Neuronal stem cell (in vitro differentiated cells): ENCODE measurements around the gene HEYL.

Experiments
- DNase-seq: peaks from one replicate; pipeline ENCODE4 v3.0.0-alpha.2; 2013; ENCODE audit warnings: low spot score
- H2AFZ ChIP-seq: one replicate; pipeline ENCODE4 v1.6.1; 2013; ENCODE audit warnings: mild to moderate bottlenecking, low read length, inconsistent platforms
- H2AK5ac ChIP-seq: 2 replicates; pipeline ENCODE4 v1.6.1; 2013; ENCODE audit warnings: low read depth, mild to moderate bottlenecking, inconsistent platforms, low read length, moderate library complexity, mixed read lengths
- H2BK120ac ChIP-seq: 2 replicates; pipeline ENCODE4 v1.6.1; 2013; ENCODE audit warnings: low read depth, mild to moderate bottlenecking, inconsistent platforms, low read length, moderate library complexity, mixed read lengths
- H2BK12ac ChIP-seq: one replicate; pipeline ENCODE4 v1.6.1; 2013; ENCODE audit warnings: low read length, inconsistent platforms
- H2BK15ac ChIP-seq: 2 replicates; pipeline ENCODE4 v1.6.1; 2013; ENCODE audit warnings: mild to moderate bottlenecking, low read length, inconsistent platforms, mixed read lengths
- H2BK5ac ChIP-seq: one replicate; pipeline ENCODE4 v1.6.1; 2013; ENCODE audit warnings: inconsistent platforms, mild to moderate bottlenecking, low read length, moderate library complexity
- H3K14ac ChIP-seq: one replicate; pipeline ENCODE4 v1.6.1; 2013; ENCODE audit warnings: low read length, inconsistent platforms
- H3K18ac ChIP-seq: 2 replicates; pipeline ENCODE4 v1.6.1; 2013; ENCODE audit warnings: low read length, inconsistent platforms
- H3K23ac ChIP-seq: 2 replicates; pipeline ENCODE4 v1.6.1; 2013; ENCODE audit warnings: low read depth, mild to moderate bottlenecking, mixed read lengths, low read length, inconsistent platforms; ENCODE audit not compliant: poor library complexity
- H3K27ac ChIP-seq: replicated peaks from 3 replicates; pipeline ENCODE4 v1.5.1; 2013; ENCODE audit warnings: low read length, inconsistent platforms
- H3K27me3 ChIP-seq, 3 experiments: 2 replicates each; pipeline ENCODE4 v1.6.1; 2013; ENCODE audit warnings: low read length in 3 of 3, mild to moderate bottlenecking in 2 of 3, inconsistent platforms in 1 of 3, low read depth in 1 of 3, mixed read lengths in 1 of 3, moderate library complexity in 1 of 3; ENCODE audit not compliant: control insufficient read depth in 3 of 3, insufficient read depth in 3 of 3
- H3K36me3 ChIP-seq, 2 donors: replicated peaks in 1 of 2; 2 replicates each; pipeline ENCODE4 v1.6.1; 2013; ENCODE audit warnings: low read length in 2 of 2; ENCODE audit not compliant: control insufficient read depth in 2 of 2, insufficient read depth in 2 of 2
- H3K4ac ChIP-seq: 2 replicates; pipeline ENCODE4 v1.6.1; 2013; ENCODE audit warnings: inconsistent platforms, mild to moderate bottlenecking, low read length, moderate library complexity
- H3K4me1 ChIP-seq, 2 donors: 1 replicate in 1 of 2; 2 replicates in 1 of 2; pipeline ENCODE4 v1.6.1; 2013; ENCODE audit warnings: low read length in 2 of 2, low read depth in 1 of 2; ENCODE audit not compliant: control insufficient read depth in 2 of 2, insufficient read depth in 1 of 2
- H3K4me2 ChIP-seq: one replicate; pipeline ENCODE4 v1.6.1; 2013; ENCODE audit warnings: mild to moderate bottlenecking, low read length, inconsistent platforms; ENCODE audit not compliant: insufficient read depth, poor library complexity, severe bottlenecking
- H3K4me3 ChIP-seq, 2 donors: 2 replicates each; pipeline ENCODE4 v1.5.1; 2013; ENCODE audit warnings: low read length in 2 of 2, mild to moderate bottlenecking in 2 of 2, inconsistent platforms in 1 of 2, moderate library complexity in 1 of 2
- H3K79me1 ChIP-seq: one replicate; pipeline ENCODE4 v1.6.1; 2013; ENCODE audit warnings: low read depth, mild to moderate bottlenecking, inconsistent platforms, low read length, moderate library complexity
- H3K9ac ChIP-seq: one replicate; pipeline ENCODE4 v1.6.1; 2013; ENCODE audit warnings: mild to moderate bottlenecking, low read depth, low read length, inconsistent platforms; ENCODE audit not compliant: poor library complexity
- H3K9me3 ChIP-seq, 2 donors: replicated peaks in 1 of 2; 2 replicates each; pipeline versions ENCODE3 to v1.6.1; 2013; ENCODE audit warnings: low read length in 2 of 2, mild to moderate bottlenecking in 2 of 2, inconsistent platforms in 1 of 2, low read depth in 1 of 2, mixed read lengths in 1 of 2, moderate library complexity in 1 of 2; ENCODE audit not compliant: control insufficient read depth in 2 of 2, insufficient read depth in 1 of 2
- H4K8ac ChIP-seq: one replicate; pipeline ENCODE4 v1.6.1; 2013; ENCODE audit warnings: low read depth, mild to moderate bottlenecking, inconsistent platforms, low read length, moderate library complexity
- H4K91ac ChIP-seq: one replicate; pipeline ENCODE4 v1.6.1; 2013; ENCODE audit warnings: low read length, low read depth, mild to moderate bottlenecking, inconsistent platforms; ENCODE audit not compliant: poor library complexity
- WGBS, 2 donors: extraction: QIAGEN DNeasy Blood & Tissue Kit; methylation state at CpG; one replicate each; pipeline ENCODE4 v1.1.7; 2013; ENCODE audit warnings: missing lambda C conversion rate in 2 of 2, mixed read lengths in 1 of 2; ENCODE audit not compliant: insufficient read length in 2 of 2, insufficient replicate concordance in 1 of 2; ENCODE audit errors: extremely low coverage in 2 of 2; 5-methylcytosine and 5-hydroxymethylcytosine counted together

HEYL gene

GRCh38 chr1:39645411-39646043 is 6.1 kb upstream of the HEYL start:
- Histone ChIP-seq H3K18ac (no peak overlapping the region), H4K91ac (no peak overlapping the region), H4K8ac (no peak overlapping the region), H2BK15ac (peak overlapping the region; percentile 32), H2AK5ac (peak overlapping the region; percentile 7), H2AFZ (no peak overlapping the region), H3K27me3 (peaks cover 0 to 52% (median 0%) of the 10 kb centered on the region in 3 experiments), H3K79me1 (no peaks in the 10 kb centered on the region), H3K4me3 (no peak overlapping the region), H3K36me3 (no peaks in the 10 kb centered on the region), H3K9ac (no peak overlapping the region), H3K4me2 (no peak overlapping the region), H3K14ac (no peak overlapping the region), H2BK120ac (no peak overlapping the region), H2BK5ac (no peak overlapping the region), H3K27ac (no peak overlapping the region), H3K4me1 (peaks cover 0 to 15% of the 10 kb centered on the region in 2 donors), H3K9me3 (no peaks in the 10 kb centered on the region), H3K23ac (no peak overlapping the region), H3K4ac (no peak overlapping the region), H2BK12ac (no peak overlapping the region)
- DNase-seq, result no peak
- WGBS, 2 donors, result no CpG with 5 or more reads among the region's 3 CpGs

GRCh38 chr1:39643705-39644104 is 4.3 kb upstream of the HEYL start:
- no peak overlapping the region for H4K91ac ChIP-seq
- H3K36me3 ChIP-seq, result no peaks in the 10 kb centered on the region
- no peak overlapping the region for H3K9ac ChIP-seq
- DNase-seq, result no peak
- H3K18ac ChIP-seq, result no peak overlapping the region
- H3K27ac ChIP-seq, result no peak overlapping the region
- no peak overlapping the region for H4K8ac ChIP-seq
- no peak overlapping the region for H3K4me3 ChIP-seq
- H2AFZ ChIP-seq, result no peak overlapping the region
- no peaks in the 10 kb centered on the region for H3K79me1 ChIP-seq
- no peak overlapping the region for H3K4ac ChIP-seq
- H2AK5ac ChIP-seq, result no peak overlapping the region
- H3K4me1 ChIP-seq, result peaks cover 0 to 16% of the 10 kb centered on the region in 2 donors
- peaks cover 2 to 69% (median 7%) of the 10 kb centered on the region in 3 experiments for H3K27me3 ChIP-seq
- no peak overlapping the region for H3K23ac ChIP-seq
- H2BK5ac ChIP-seq, result no peak overlapping the region
- H2BK15ac ChIP-seq, result no peak overlapping the region
- H3K4me2 ChIP-seq, result no peak overlapping the region
- WGBS, 2 donors, result no CpG with 5 or more reads among the region's 3 CpGs
- H2BK120ac ChIP-seq, result no peak overlapping the region
- H3K14ac ChIP-seq, result no peak overlapping the region
- no peaks in the 10 kb centered on the region for H3K9me3 ChIP-seq
- H2BK12ac ChIP-seq, result no peak overlapping the region

GRCh38 chr1:39642796-39643195 is 3.4 kb upstream of the HEYL start:
- Histone ChIP-seq H3K27ac (no peak overlapping the region), H3K36me3 (no peaks in the 10 kb centered on the region), H4K91ac (no peak overlapping the region), H3K14ac (no peak overlapping the region), H3K23ac (no peak overlapping the region), H3K18ac (no peak overlapping the region), H2AFZ (no peak overlapping the region), H4K8ac (no peak overlapping the region), H3K9ac (no peak overlapping the region), H3K79me1 (no peaks in the 10 kb centered on the region), H3K9me3 (no peaks in the 10 kb centered on the region), H3K4me1 (peaks cover 0 to 16% of the 10 kb centered on the region in 2 donors), H2BK120ac (no peak overlapping the region), H2BK5ac (no peak overlapping the region), H3K27me3 (peaks cover 2 to 71% (median 16%) of the 10 kb centered on the region in 3 experiments), H3K4ac (no peak overlapping the region), H3K4me3 (no peak overlapping the region), H3K4me2 (no peak overlapping the region), H2BK12ac (no peak overlapping the region), H2BK15ac (no peak overlapping the region), H2AK5ac (no peak overlapping the region)
- WGBS, 2 donors, result no CpG with 5 or more reads among the region's 4 CpGs
- DNase-seq, result no peak

- no CpG with 5 or more reads among the region's 8 CpGs for WGBS, 2 donors
These were observed 1.4 kb upstream of the HEYL start for GRCh38 chr1:39640861-39641260.

More at GRCh38 chr1:39640861-39641260, 1.4 kb upstream of the HEYL start:
- no peak overlapping the region for H3K18ac ChIP-seq
- no peak overlapping the region for H2BK15ac ChIP-seq
- no peak for DNase-seq
- H3K9ac ChIP-seq, result no peak overlapping the region
- no peak overlapping the region for H2BK120ac ChIP-seq
- H2BK12ac ChIP-seq, result no peak overlapping the region
- H3K9me3 ChIP-seq, result no peaks in the 10 kb centered on the region
- no peak overlapping the region for H3K4me3 ChIP-seq
- H2AFZ ChIP-seq, result no peak overlapping the region
- H3K4ac ChIP-seq, result no peak overlapping the region
- no peaks in the 10 kb centered on the region for H3K36me3 ChIP-seq
- H2AK5ac ChIP-seq, result no peak overlapping the region
- no peak overlapping the region for H3K27ac ChIP-seq
- no peak overlapping the region for H3K14ac ChIP-seq
- H3K79me1 ChIP-seq, result no peaks in the 10 kb centered on the region
- H3K4me1 ChIP-seq, result peaks cover 0 to 1% of the 10 kb centered on the region in 2 donors
- H3K4me2 ChIP-seq, result no peak overlapping the region
- H2BK5ac ChIP-seq, result no peak overlapping the region
- peaks cover 2 to 82% (median 16%) of the 10 kb centered on the region in 3 experiments for H3K27me3 ChIP-seq
- no peak overlapping the region for H4K8ac ChIP-seq
- H4K91ac ChIP-seq, result no peak overlapping the region
- no peak overlapping the region for H3K23ac ChIP-seq
